ENCODE results near the gene JAM2. TPM values are rescaled to one million over a fixed set of nuclear protein-coding genes. Genes with fewer than 3 reads are reported as not detected.
"Not testable (repeated sequence)": the region's sequence is repeated elsewhere in the genome, so short reads cannot be mapped to it uniquely, and the experiment has no call there.

Gene JAM2
- total RNA-seq, 1 experiment from 2014 or later: 2.6 TPM

DNA sequence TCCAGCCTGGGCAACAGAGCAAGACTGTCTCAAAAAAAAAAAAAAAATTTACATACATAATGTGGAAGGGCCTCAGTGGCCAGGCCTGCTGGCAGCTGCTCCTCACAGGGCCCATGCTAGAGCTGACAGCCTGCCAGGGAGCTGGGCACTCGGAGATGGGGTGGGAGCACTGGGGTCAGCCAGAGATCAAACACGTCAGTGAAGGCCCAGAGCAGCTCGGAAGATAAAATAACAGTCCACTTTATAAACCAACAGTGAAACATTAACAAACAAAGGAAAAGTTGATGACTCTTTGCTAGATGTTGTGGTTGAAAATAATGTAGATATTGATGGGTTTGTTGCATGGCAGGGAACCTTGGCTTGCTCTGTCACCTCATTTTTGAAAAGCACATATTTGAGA, 52.9 kb downstream of the JAM2 start:
- H2BK12ac ChIP-seq (ENCODE audit: insufficient read length, low read depth, low read length): no peak overlapping the region
- no peaks in the 10 kb centered on the region for H3K9me3 ChIP-seq (ENCODE audit: control insufficient read depth, low read depth, low read length)
- no peak overlapping the region for H4K5ac ChIP-seq (ENCODE audit: insufficient read length, low read depth, low read length)
- no peak overlapping the region for H4K8ac ChIP-seq (replicated peaks; ENCODE audit: insufficient read length, low read depth, low read length)
- H2BK120ac ChIP-seq (ENCODE audit: low read depth, low read length, poor library complexity, severe bottlenecking): no peak overlapping the region
- no peaks in the 10 kb centered on the region for H3K23me2 ChIP-seq (ENCODE audit: insufficient read length, low read depth, low read length, poor library complexity, severe bottlenecking)
- H3K4me1 ChIP-seq (ENCODE audit: insufficient read depth, low read length): no peaks in the 10 kb centered on the region
- no peak overlapping the region for H2AK5ac ChIP-seq (ENCODE audit: insufficient read length, low read length)
- no peak overlapping the region for H3K27ac ChIP-seq (ENCODE audit: insufficient read length, low read depth, low read length)
- no peak overlapping the region for H3K4ac ChIP-seq (ENCODE audit: low read depth, low read length)
- H3K79me2 ChIP-seq (ENCODE audit: insufficient read depth, low read length): no peaks in the 10 kb centered on the region
- no peak overlapping the region for H3K14ac ChIP-seq (ENCODE audit: insufficient read depth, low read length)
- no peak overlapping the region for H3K4me2 ChIP-seq (ENCODE audit: insufficient read depth, insufficient read length, low read length)
- no peak overlapping the region for H2BK20ac ChIP-seq (ENCODE audit: low read depth, low read length, poor library complexity, severe bottlenecking)
- no peak overlapping the region for H4K91ac ChIP-seq (ENCODE audit: insufficient read length, low read depth, low read length)
- Mint-ChIP-seq H3K27ac (no peak overlapping the region), H3K27me3 (ENCODE audit: low read depth) (no peaks in the 10 kb centered on the region; the same call in 1 of the 2 replicates), H3K4me1 (no peaks in the 10 kb centered on the region; a peak in 1 of 4 replicates), H3K9me3 (peaks cover 3 to 12% of the 10 kb centered on the region in 2 experiments), H3K36me3 (ENCODE audit: insufficient read depth in 1 of 3, low read depth in 3 of 3) (peaks cover 2 to 10% (median 8%) of the 10 kb centered on the region in 3 experiments; a peak in 6 of 7 replicates), H3K4me3 (no peak overlapping the region)
- no peaks in the 10 kb centered on the region for H3K27me3 ChIP-seq (ENCODE audit: insufficient read depth, low read length)
- no peaks in the 10 kb centered on the region for H3K79me1 ChIP-seq (ENCODE audit: insufficient read depth, low read depth, low read length, poor library complexity, severe bottlenecking)
- no peak overlapping the region for H3K23ac ChIP-seq (ENCODE audit: insufficient read length, low read depth, low read length)
- no peak overlapping the region for H2AFZ ChIP-seq (ENCODE audit: low read length)
- no peak overlapping the region for H3K56ac ChIP-seq (ENCODE audit: insufficient read length, low read depth, low read length)
- WGBS (ENCODE audit: extremely low coverage, insufficient read length, low lambda C conversion rate): no CpG with 5 or more reads among the region's 3 CpGs
- no peak for DNase-seq
- no peak overlapping the region for H2BK5ac ChIP-seq (ENCODE audit: insufficient read length, low read length)
- H2BK15ac ChIP-seq (ENCODE audit: low read depth, low read length): no peak overlapping the region
- no peaks in the 10 kb centered on the region for H4K20me1 ChIP-seq (ENCODE audit: control insufficient read depth, insufficient read depth, insufficient read length)
- TF ChIP-seq, protein P1, sequence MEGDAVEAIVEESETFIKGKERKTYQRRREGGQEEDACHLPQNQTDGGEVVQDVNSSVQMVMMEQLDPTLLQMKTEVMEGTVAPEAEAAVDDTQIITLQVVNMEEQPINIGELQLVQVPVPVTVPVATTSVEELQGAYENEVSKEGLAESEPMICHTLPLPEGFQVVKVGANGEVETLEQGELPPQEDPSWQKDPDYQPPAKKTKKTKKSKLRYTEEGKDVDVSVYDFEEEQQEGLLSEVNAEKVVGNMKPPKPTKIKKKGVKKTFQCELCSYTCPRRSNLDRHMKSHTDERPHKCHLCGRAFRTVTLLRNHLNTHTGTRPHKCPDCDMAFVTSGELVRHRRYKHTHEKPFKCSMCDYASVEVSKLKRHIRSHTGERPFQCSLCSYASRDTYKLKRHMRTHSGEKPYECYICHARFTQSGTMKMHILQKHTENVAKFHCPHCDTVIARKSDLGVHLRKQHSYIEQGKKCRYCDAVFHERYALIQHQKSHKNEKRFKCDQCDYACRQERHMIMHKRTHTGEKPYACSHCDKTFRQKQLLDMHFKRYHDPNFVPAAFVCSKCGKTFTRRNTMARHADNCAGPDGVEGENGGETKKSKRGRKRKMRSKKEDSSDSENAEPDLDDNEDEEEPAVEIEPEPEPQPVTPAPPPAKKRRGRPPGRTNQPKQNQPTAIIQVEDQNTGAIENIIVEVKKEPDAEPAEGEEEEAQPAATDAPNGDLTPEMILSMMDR (conservative IDR thresholded peaks at IDR 0.05): no peak
- no peak overlapping the region for H3K18ac ChIP-seq (ENCODE audit: insufficient read length, low read depth, low read length)
- H3T11ph ChIP-seq (ENCODE audit: low read length): no peak overlapping the region
- H3K9ac ChIP-seq (ENCODE audit: extremely low read depth, insufficient read length, low read length): no peak overlapping the region

DNA sequence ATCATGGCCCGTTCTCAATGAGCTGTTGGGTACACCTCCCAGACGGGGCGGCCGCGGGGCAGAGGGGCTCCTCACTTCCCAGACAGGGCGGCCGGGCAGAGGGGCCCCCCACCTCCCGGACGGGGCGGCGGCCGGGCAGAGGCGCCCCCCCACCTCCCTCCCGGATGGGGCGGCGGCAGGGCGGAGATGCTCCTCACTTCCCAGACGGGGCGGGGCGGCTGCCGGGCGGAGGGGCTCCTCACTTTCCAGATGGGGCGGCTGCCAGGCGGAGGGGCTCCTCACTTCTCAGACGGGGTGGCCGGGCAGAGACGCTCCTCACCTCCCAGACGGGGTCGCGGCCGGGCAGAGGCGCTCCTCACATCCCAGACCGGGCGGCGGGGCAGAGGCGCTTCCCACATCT, 56.4 kb downstream of the JAM2 start:
- H2AFZ ChIP-seq (ENCODE audit: low read length); H2AK5ac ChIP-seq (ENCODE audit: insufficient read length, low read length); H3K79me2 ChIP-seq (ENCODE audit: insufficient read depth, low read length); H2BK120ac ChIP-seq (ENCODE audit: low read depth, low read length, poor library complexity, severe bottlenecking); H3K27ac ChIP-seq (ENCODE audit: insufficient read length, low read depth, low read length); H4K91ac ChIP-seq (ENCODE audit: insufficient read length, low read depth, low read length); H3K79me1 ChIP-seq (ENCODE audit: insufficient read depth, low read depth, low read length, poor library complexity, severe bottlenecking); H3T11ph ChIP-seq (ENCODE audit: low read length); H3K9me3 ChIP-seq (ENCODE audit: control insufficient read depth, low read depth, low read length); H2BK15ac ChIP-seq (ENCODE audit: low read depth, low read length); H3K9ac ChIP-seq (ENCODE audit: extremely low read depth, insufficient read length, low read length); H3K4me2 ChIP-seq (ENCODE audit: insufficient read depth, insufficient read length, low read length); H2BK5ac ChIP-seq (ENCODE audit: insufficient read length, low read length); H3K27ac Mint-ChIP-seq; H4K8ac ChIP-seq (replicated peaks; ENCODE audit: insufficient read length, low read depth, low read length); H3K4me1 Mint-ChIP-seq; H3K23me2 ChIP-seq (ENCODE audit: insufficient read length, low read depth, low read length, poor library complexity, severe bottlenecking); H3K23ac ChIP-seq (ENCODE audit: insufficient read length, low read depth, low read length); H3K4me3 Mint-ChIP-seq; H3K27me3 ChIP-seq (ENCODE audit: insufficient read depth, low read length); H4K20me1 ChIP-seq (ENCODE audit: control insufficient read depth, insufficient read depth, insufficient read length); H2BK20ac ChIP-seq (ENCODE audit: low read depth, low read length, poor library complexity, severe bottlenecking); H3K14ac ChIP-seq (ENCODE audit: insufficient read depth, low read length); H4K5ac ChIP-seq (ENCODE audit: insufficient read length, low read depth, low read length); H2BK12ac ChIP-seq (ENCODE audit: insufficient read length, low read depth, low read length); H3K18ac ChIP-seq (ENCODE audit: insufficient read length, low read depth, low read length); H3K56ac ChIP-seq (ENCODE audit: insufficient read length, low read depth, low read length); H3K4me1 ChIP-seq (ENCODE audit: insufficient read depth, low read length); H3K4ac ChIP-seq (ENCODE audit: low read depth, low read length); H3K27me3 Mint-ChIP-seq (ENCODE audit: low read depth); DNase-seq: not testable (repeated sequence)
- Mint-ChIP-seq H3K9me3 (peaks cover 4 to 13% of the 10 kb centered on the region in 2 experiments), H3K36me3 (ENCODE audit: insufficient read depth in 1 of 3, low read depth in 3 of 3) (peaks cover 3 to 15% (median 9%) of the 10 kb centered on the region in 3 experiments; a peak in 6 of 7 replicates)
- WGBS (ENCODE audit: extremely low coverage, insufficient read length, low lambda C conversion rate): no CpG with 5 or more reads among the region's 36 CpGs
